ENCODE measurements around the gene TACC2. TPM values are rescaled to one million over a fixed set of nuclear protein-coding genes. Genes with fewer than 3 reads are reported as not detected.

TACC2 gene
- total RNA-seq, 4 donors from 2014 or later: 191 to 400 (median 261) TPM

GRCh38 chr10:122049076-122049475, 60.1 kb downstream of the TACC2 start:
- H3K4me3 ChIP-seq (ENCODE audit: low read depth, poor library complexity, severe bottlenecking): no peak overlapping the region
- intact Hi-C loops (cut with DNase I; ENCODE audit: low total_unique reads): no loop called here
- TF ChIP-seq POLR2A (IDR thresholded peaks at IDR 0.05) (no peak), CTCF (IDR thresholded peaks at IDR 0.05) (no peak)
- WGBS, 2 donors: 89 to 94% methylated on average over 9 of the region's 9 CpGs
- DNase-seq (ENCODE audit: low spot score in 2 of 2): no peak

DNA sequence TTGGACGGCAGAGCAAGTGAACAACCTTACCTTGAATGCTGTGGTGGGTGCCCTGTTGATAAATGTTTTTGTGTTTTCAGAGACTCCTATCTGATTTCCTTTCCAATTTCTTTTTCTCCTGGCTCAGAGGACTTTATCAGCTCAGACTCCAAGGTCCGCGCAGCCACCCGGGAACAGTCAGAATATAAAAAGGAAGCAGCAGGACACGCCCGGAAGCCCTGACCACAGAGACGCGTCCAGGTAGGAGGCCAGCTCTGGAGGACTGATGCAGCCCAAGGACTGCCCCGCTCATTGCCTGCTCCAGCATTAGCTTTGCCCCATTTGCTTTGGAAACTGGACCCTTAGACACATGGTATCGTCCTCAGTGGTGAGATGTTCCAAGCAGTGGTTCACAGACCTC, 61.3 kb downstream of the TACC2 start:
- intact Hi-C loops (cut with DNase I; ENCODE audit: low total_unique reads): no loop called here
- H3K4me3 ChIP-seq (ENCODE audit: low read depth, poor library complexity, severe bottlenecking): no peak overlapping the region
- DNase-seq (ENCODE audit: low spot score in 2 of 2): no peak
- TF ChIP-seq POLR2A (IDR thresholded peaks at IDR 0.05) (no peak), CTCF (IDR thresholded peaks at IDR 0.05) (no peak)
- 93% methylated on average over 10 of the region's 10 CpGs for WGBS, 2 donors

DNA sequence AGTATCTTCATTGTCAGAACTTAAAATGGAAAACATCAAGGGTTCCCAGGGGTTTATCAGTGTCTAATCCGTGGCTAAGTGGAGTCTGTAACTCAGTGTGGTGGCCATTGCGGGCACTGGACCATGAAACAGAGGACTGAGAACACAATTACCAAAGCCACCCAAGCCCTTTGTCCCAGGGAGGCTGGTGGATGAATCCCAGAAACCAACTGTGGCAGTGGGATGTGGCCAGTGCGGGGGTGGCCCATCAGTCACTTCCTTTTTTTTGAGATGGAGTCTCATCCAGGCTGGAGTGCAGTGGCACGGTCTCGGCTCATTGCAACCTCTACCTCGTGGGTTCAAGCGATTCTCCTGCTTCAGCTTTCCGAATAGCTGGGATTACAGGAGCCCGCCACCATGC, 61.8 kb downstream of the TACC2 start:
- intact Hi-C loops (cut with DNase I; ENCODE audit: low total_unique reads): no loop called here
- H3K4me3 ChIP-seq (ENCODE audit: low read depth, poor library complexity, severe bottlenecking): no peak overlapping the region
- no peak for DNase-seq (ENCODE audit: low spot score in 2 of 2)
- 87 to 95% methylated on average over 9 of the region's 9 CpGs for WGBS, 2 donors
- TF ChIP-seq CTCF (IDR thresholded peaks at IDR 0.05) (no peak), POLR2A (IDR thresholded peaks at IDR 0.05) (no peak)

GRCh38 chr10:122051609-122052385, 62.8 kb downstream of the TACC2 start:
- intact Hi-C loops (cut with DNase I; ENCODE audit: low total_unique reads): no loop called here
- 59 to 61% methylated on average over 2 of the region's 2 CpGs for WGBS, 2 donors
- DNase-seq (ENCODE audit: low spot score in 2 of 2): peak; percentile 40 to 91
- H3K4me3 ChIP-seq (ENCODE audit: low read depth, poor library complexity, severe bottlenecking): no peak overlapping the region
- no peak for TF ChIP-seq CTCF (IDR thresholded peaks at IDR 0.05)
- no peak for TF ChIP-seq POLR2A (IDR thresholded peaks at IDR 0.05)

DNA sequence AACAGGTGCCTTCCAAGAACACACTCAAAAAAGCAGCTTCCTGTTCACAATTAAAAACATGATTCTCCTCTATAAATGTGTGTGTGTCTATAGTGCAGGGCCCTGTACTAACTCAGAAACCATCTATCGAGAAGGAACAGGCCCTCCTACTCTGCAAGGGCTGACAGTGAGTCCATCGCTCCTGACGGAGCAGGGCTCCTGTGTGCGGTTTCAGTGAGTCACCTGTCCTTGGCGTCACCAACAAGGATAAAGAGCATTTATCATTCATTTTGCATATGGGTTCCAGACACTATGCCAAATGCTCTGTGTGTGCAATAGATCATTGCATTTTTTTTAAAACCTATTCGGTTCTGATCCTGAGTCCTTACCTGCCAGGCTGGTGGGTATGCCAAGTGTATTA, 63.7 kb downstream of the TACC2 start:
- TF ChIP-seq POLR2A (IDR thresholded peaks at IDR 0.05) (no peak), CTCF (IDR thresholded peaks at IDR 0.05) (no peak)
- WGBS, 2 donors: 73 to 81% methylated on average over 6 of the region's 6 CpGs
- no peak overlapping the region for H3K4me3 ChIP-seq (ENCODE audit: low read depth, poor library complexity, severe bottlenecking)
- DNase-seq (ENCODE audit: low spot score in 2 of 2): no peak
- intact Hi-C loops (cut with DNase I; ENCODE audit: low total_unique reads): no loop called here

DNA sequence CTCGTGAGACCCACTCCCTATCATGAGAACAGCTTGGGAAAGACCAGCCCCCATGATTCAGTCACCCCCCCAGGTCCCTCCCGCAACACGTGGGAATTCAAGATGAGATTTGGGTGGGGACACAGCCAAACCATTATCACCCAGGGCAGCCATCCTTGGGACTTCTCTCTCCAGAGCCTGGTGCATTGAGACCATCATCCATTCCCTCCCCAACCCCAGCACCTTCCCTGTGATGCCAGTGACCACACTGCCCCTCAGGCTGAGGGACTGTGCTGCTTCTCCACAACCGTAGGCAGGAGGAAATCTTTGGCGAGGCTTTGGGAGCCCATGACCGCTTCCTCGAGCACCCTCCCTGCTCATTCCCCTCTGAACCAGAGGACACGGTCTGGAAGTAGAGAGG, 64.4 kb downstream of the TACC2 start:
- TF ChIP-seq CTCF (IDR thresholded peaks at IDR 0.05): no peak
- no peak for TF ChIP-seq POLR2A (IDR thresholded peaks at IDR 0.05)
- H3K4me3 ChIP-seq (ENCODE audit: low read depth, poor library complexity, severe bottlenecking): no peak overlapping the region
- intact Hi-C loops (cut with DNase I; ENCODE audit: low total_unique reads): no loop called here
- DNase-seq (ENCODE audit: low spot score in 2 of 2): no peak
- 88 to 89% methylated on average over 8 of the region's 8 CpGs for WGBS, 2 donors

Measured in lower leg skin (tissue), 4 donors.